Measurements from ENCODE around the gene TSHZ2. TPM values are rescaled to one million over a fixed set of nuclear protein-coding genes. Genes with fewer than 3 reads are reported as not detected.
A peak's percentile ranks its signal among the peaks of the same experiment; 100 is the strongest.

Gene TSHZ2
- total and polyA plus RNA-seq, 4 donors = 0.93 to 8.8 (median 3.8) TPM

- 38 to 48% methylated on average over 9 of the region's 9 CpGs for WGBS, 2 donors
- ATAC-seq (ENCODE audit: insufficient read depth, low FRiP score) = no peak
Measured at GRCh38 chr20:53001498-53002301, 29.5 kb downstream of the TSHZ2 start.

DNA sequence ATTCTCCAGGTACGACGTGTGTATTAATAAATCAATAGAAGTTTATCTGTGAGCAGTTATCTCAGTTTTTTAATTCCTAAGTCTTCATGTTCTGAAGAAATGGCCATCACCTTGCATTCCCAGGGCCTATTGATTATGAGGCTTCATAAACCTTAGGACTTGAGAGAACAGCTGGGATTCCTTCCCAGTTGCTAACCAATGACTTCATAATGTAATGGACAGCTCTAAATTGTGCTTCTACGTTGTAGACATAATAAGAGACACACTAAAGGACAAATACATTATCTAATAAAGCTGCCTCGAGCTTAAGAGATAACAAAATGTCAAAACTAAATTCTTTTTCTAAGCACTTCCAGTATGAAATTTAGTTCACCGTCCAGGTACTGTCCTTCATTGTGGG is 30.6 kb downstream of the TSHZ2 start:
- Histone ChIP-seq H3K27ac (ENCODE audit: low read depth in 1 of 2, low read length in 1 of 2) (no peak overlapping the region), H3K9ac (ENCODE audit: insufficient read depth in 1 of 2, low read length in 2 of 2) (no peak overlapping the region), H3K9me3 (ENCODE audit: control insufficient read depth in 4 of 4, insufficient read depth in 3 of 4, low read length in 3 of 4) (peaks cover 0 to 1% (median 0%) of the 10 kb centered on the region in 4 donors), H3K4me3 (no peak overlapping the region), H3K4me1 (ENCODE audit: control insufficient read depth in 5 of 5, insufficient read depth in 5 of 5, low read length in 5 of 5) (peaks cover 2 to 26% (median 11%) of the 10 kb centered on the region in 5 donors), H3K27me3 (ENCODE audit: control insufficient read depth in 3 of 3, insufficient read depth in 3 of 3, low read length in 2 of 3) (peaks cover 0 to 2% (median 0%) of the 10 kb centered on the region in 3 donors), H3K36me3 (ENCODE audit: control insufficient read depth in 4 of 4, insufficient read depth in 4 of 4, low read length in 4 of 4) (no peaks in the 10 kb centered on the region)
- DNase-seq = no peak
- no peak for ATAC-seq (ENCODE audit: insufficient read depth, low FRiP score)
- TF ChIP-seq, protein P1, sequence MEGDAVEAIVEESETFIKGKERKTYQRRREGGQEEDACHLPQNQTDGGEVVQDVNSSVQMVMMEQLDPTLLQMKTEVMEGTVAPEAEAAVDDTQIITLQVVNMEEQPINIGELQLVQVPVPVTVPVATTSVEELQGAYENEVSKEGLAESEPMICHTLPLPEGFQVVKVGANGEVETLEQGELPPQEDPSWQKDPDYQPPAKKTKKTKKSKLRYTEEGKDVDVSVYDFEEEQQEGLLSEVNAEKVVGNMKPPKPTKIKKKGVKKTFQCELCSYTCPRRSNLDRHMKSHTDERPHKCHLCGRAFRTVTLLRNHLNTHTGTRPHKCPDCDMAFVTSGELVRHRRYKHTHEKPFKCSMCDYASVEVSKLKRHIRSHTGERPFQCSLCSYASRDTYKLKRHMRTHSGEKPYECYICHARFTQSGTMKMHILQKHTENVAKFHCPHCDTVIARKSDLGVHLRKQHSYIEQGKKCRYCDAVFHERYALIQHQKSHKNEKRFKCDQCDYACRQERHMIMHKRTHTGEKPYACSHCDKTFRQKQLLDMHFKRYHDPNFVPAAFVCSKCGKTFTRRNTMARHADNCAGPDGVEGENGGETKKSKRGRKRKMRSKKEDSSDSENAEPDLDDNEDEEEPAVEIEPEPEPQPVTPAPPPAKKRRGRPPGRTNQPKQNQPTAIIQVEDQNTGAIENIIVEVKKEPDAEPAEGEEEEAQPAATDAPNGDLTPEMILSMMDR (IDR thresholded peaks at IDR 0.05; ENCODE audit: control extremely low read depth, extremely low read depth) = no peak
- 87 to 90% methylated on average over 5 of the region's 5 CpGs for WGBS, 2 donors

More at GRCh38 chr20:53001498-53002301, 29.5 kb downstream of the TSHZ2 start:
- peaks cover 2 to 26% (median 11%) of the 10 kb centered on the region in 5 donors for H3K4me1 ChIP-seq (ENCODE audit: control insufficient read depth in 5 of 5, insufficient read depth in 5 of 5, low read length in 5 of 5)
- peaks cover 0 to 1% (median 0%) of the 10 kb centered on the region in 4 donors for H3K9me3 ChIP-seq (ENCODE audit: control insufficient read depth in 4 of 4, insufficient read depth in 3 of 4, low read length in 3 of 4)
- no peak overlapping the region for H3K4me3 ChIP-seq
- H3K27ac ChIP-seq (ENCODE audit: low read depth in 1 of 2, low read length in 1 of 2) = no peak overlapping the region
- H3K27me3 ChIP-seq (ENCODE audit: control insufficient read depth in 3 of 3, insufficient read depth in 3 of 3, low read length in 2 of 3) = no peaks in the 10 kb centered on the region
- H3K36me3 ChIP-seq (ENCODE audit: control insufficient read depth in 4 of 4, insufficient read depth in 4 of 4, low read length in 4 of 4) = no peaks in the 10 kb centered on the region
- H3K9ac ChIP-seq (ENCODE audit: insufficient read depth in 1 of 2, low read length in 2 of 2) = no peak overlapping the region
- DNase-seq = no peak
- TF ChIP-seq, protein P1 (IDR thresholded peaks at IDR 0.05; ENCODE audit: control extremely low read depth, extremely low read depth) = no peak

- Histone ChIP-seq H3K4me1 (ENCODE audit: control insufficient read depth in 5 of 5, insufficient read depth in 5 of 5, low read length in 5 of 5) (peaks cover 2 to 26% (median 11%) of the 10 kb centered on the region in 5 donors), H3K27me3 (ENCODE audit: control insufficient read depth in 3 of 3, insufficient read depth in 3 of 3, low read length in 2 of 3) (peaks cover 0 to 2% (median 0%) of the 10 kb centered on the region in 3 donors), H3K36me3 (ENCODE audit: control insufficient read depth in 4 of 4, insufficient read depth in 4 of 4, low read length in 4 of 4) (no peaks in the 10 kb centered on the region), H3K9ac (ENCODE audit: insufficient read depth in 1 of 2, low read length in 2 of 2) (no peak overlapping the region), H3K9me3 (ENCODE audit: control insufficient read depth in 4 of 4, insufficient read depth in 3 of 4, low read length in 3 of 4) (peaks cover 0 to 1% (median 0%) of the 10 kb centered on the region in 4 donors), H3K27ac (ENCODE audit: low read depth in 1 of 2, low read length in 1 of 2) (no peak overlapping the region), H3K4me3 (no peak overlapping the region)
- DNase-seq (peak in 1 of 3 donors; percentile 25), ATAC-seq (ENCODE audit: insufficient read depth, low FRiP score) (no peak)
- TF ChIP-seq, protein P1 (IDR thresholded peaks at IDR 0.05; ENCODE audit: control extremely low read depth, extremely low read depth) = no peak
- 75 to 79% methylated on average over 10 of the region's 10 CpGs for WGBS, 2 donors
Measured at GRCh38 chr20:53003420-53004154, 31.4 kb downstream of the TSHZ2 start.
